HEK293 (cell line): Measurements from ENCODE around the gene AHCYL2.

ENCODE experiments used
- CTCF ChIA-PET: fragments of 350-600 bp; formaldehyde crosslinking; extraction: SDS; loops from one replicate; lab custom pipeline; 2021; ENCODE audit warnings: antibody characterized with exemption; lab: Yijun Ruan, JAX
- POLR2A ChIA-PET: fragments of 300-600 bp; formaldehyde crosslinking; extraction: SDS; loops from one replicate; lab custom pipeline; 2020; ENCODE audit warnings: antibody characterized with exemption, inconsistent platforms; lab: Yijun Ruan, JAX
- H3K27ac ChIP-seq: fragments of 200-500 bp; sonication (Bioruptor generic); 2 replicates; pipeline ENCODE4 v1.5.1; 2014; ENCODE audit warnings: low read depth, low read length, control low read depth, inconsistent platforms; ENCODE audit errors: extremely low read depth
- H3K36me3 ChIP-seq, 2 experiments: fragments of 200-500 bp in 1 of 2; sonication (Bioruptor generic) in 1 of 2; 1 replicate in 1 of 2; 2 replicates in 1 of 2; pipeline ENCODE4 v1.5.1; 2014 to 2017; ENCODE audit warnings: inconsistent platforms in 2 of 2, low read length in 2 of 2; ENCODE audit not compliant: control insufficient read depth in 2 of 2, insufficient read depth in 1 of 2
- H3K4me1 ChIP-seq: fragments of 200-500 bp; sonication (Bioruptor generic); 2 replicates; pipeline ENCODE4 v1.5.1; 2014; ENCODE audit warnings: mild to moderate bottlenecking, low read length, inconsistent platforms; ENCODE audit not compliant: control insufficient read depth, insufficient read depth
- H3K4me3 ChIP-seq: 2 replicates; pipeline ENCODE4 v1.5.1; 2011; ENCODE audit warnings: low read depth, mild to moderate bottlenecking, control low read depth, low read length, moderate library complexity
- H3K9me3 ChIP-seq: fragments of 200-500 bp; sonication (Bioruptor generic); 2 replicates; pipeline ENCODE4 v1.5.1; 2014; ENCODE audit warnings: low read depth, low read length, inconsistent platforms; ENCODE audit not compliant: control insufficient read depth, insufficient read depth
- SETDB1 ChIP-seq: IDR thresholded peaks from one replicate; pipeline ENCODE4 v1.6.1; 2017; ENCODE audit warnings: mild to moderate bottlenecking, low read length, moderate library complexity, mixed read lengths; ENCODE audit not compliant: insufficient read length
- ZBTB48 ChIP-seq: fragments of 450-650 bp; formaldehyde crosslinking; IDR thresholded peaks from 2 replicates; pipeline ENCODE4 v1.5.1; 2016; ENCODE audit warnings: missing biosample characterization, missing genetic modification characterization
- ZFP37 ChIP-seq: fragments of 450-650 bp; formaldehyde crosslinking; IDR thresholded peaks from 2 replicates; pipeline ENCODE4 v1.5.1; 2016; ENCODE audit warnings: missing biosample characterization, missing genetic modification characterization
- ZIC2 ChIP-seq: fragments of 450-650 bp; formaldehyde crosslinking; IDR thresholded peaks from 2 replicates; pipeline ENCODE4 v1.5.1; 2016; ENCODE audit warnings: missing biosample characterization, missing genetic modification characterization
- ZNF132 ChIP-seq: fragments of 450-650 bp; formaldehyde crosslinking; IDR thresholded peaks from 2 replicates; pipeline ENCODE4 v1.5.1; 2017; ENCODE audit warnings: missing biosample characterization, missing genetic modification characterization, borderline replicate concordance
- ZNF169 ChIP-seq: fragments of 450-650 bp; formaldehyde crosslinking; IDR thresholded peaks from 2 replicates; pipeline ENCODE4 v1.5.1; 2016; ENCODE audit warnings: missing biosample characterization, missing genetic modification characterization
- ZNF211 ChIP-seq: fragments of 450-650 bp; formaldehyde crosslinking; IDR thresholded peaks from 2 replicates; pipeline ENCODE4 v1.5.1; 2016; ENCODE audit warnings: low read depth, missing biosample characterization, missing genetic modification characterization
- ZNF274 ChIP-seq, 2 experiments: fragments of 200-500 bp in 1 of 2; fragments of 450-650 bp in 1 of 2; sonication (Bioruptor generic) in 1 of 2; formaldehyde crosslinking in 1 of 2; IDR thresholded peaks; 2 replicates each; pipeline versions ENCODE4 v1.5.1 to v1.6.1; 2014 to 2016; ENCODE audit warnings: borderline replicate concordance in 1 of 2, inconsistent platforms in 1 of 2, low read length in 1 of 2, missing biosample characterization in 1 of 2, missing genetic modification characterization in 1 of 2
- ZNF571 ChIP-seq: fragments of 450-650 bp; formaldehyde crosslinking; IDR thresholded peaks from 2 replicates; pipeline ENCODE4 v1.5.0; 2017; ENCODE audit warnings: missing biosample characterization, missing genetic modification characterization
- ZNF626 ChIP-seq: fragments of 450-650 bp; sonication (Bioruptor Pico); formaldehyde crosslinking; IDR thresholded peaks from 2 replicates; pipeline ENCODE4 v1.5.1; 2018; ENCODE audit warnings: missing biosample characterization, missing genetic modification characterization, inconsistent platforms
- ZNF677 ChIP-seq: fragments of 450-650 bp; IDR thresholded peaks from 2 replicates; pipeline ENCODE4 v1.5.0; 2018; ENCODE audit warnings: missing biosample characterization, mild to moderate bottlenecking, missing genetic modification characterization, moderate library complexity
- TF ChIP-seq, protein P1 (sequence below): fragments of 450-650 bp; formaldehyde crosslinking; IDR thresholded peaks from 2 replicates; pipeline ENCODE4 v1.5.1; 2016; ENCODE audit warnings: missing biosample characterization, missing genetic modification characterization
- TF ChIP-seq, protein P2 (sequence below): fragments of 450-650 bp; formaldehyde crosslinking; optimal IDR thresholded peaks from 2 replicates; pipeline ENCODE3; 2016; ENCODE audit warnings: missing biosample characterization, mild to moderate bottlenecking, missing genetic modification characterization
- TF ChIP-seq, protein P3 (sequence below): fragments of 450-650 bp; formaldehyde crosslinking; IDR thresholded peaks from 2 replicates; pipeline ENCODE4 v1.5.1; 2016; ENCODE audit warnings: missing biosample characterization, missing genetic modification characterization
- TF ChIP-seq, protein P4 (sequence below): fragments of 450-650 bp; formaldehyde crosslinking; IDR thresholded peaks from 2 replicates; pipeline ENCODE4 v1.5.1; 2017; ENCODE audit warnings: missing biosample characterization, missing genetic modification characterization
- TF ChIP-seq, protein P5 (sequence below): fragments of 450-650 bp; formaldehyde crosslinking; IDR thresholded peaks from 2 replicates; pipeline ENCODE4 v1.5.1; 2016; ENCODE audit warnings: missing biosample characterization, missing genetic modification characterization

AHCYL2 gene

DNA sequence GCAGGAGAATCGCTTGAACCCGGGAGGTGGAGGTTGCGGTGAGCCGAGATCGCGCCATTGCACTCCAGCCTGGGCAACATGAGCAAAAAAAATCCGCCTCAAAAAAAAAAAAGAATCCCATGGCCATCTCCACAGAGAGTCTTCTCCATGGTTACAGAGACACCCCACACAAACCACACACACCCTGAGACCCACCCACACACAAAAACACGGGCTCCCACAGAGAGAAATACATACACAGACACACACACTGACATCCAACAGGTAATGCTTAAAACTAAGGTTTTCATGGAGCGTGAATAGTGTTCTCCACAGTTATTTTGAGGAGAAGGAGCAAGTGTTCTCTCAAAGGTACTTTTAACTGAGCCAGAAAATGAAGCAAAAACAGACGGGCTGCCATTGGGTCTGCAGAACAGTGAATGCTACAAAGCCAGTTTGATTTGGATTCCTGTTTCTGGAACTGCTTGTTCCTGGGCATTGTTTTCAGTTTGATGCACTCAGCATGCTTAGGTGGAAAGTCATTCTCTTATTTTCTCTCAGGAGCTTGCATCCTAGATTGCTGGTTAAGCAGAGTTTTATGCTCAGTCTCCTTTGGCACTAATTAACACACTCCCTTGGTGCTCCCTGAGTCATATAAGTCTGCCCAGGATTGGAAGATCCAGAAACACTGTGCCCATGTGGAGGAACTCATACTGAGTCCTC, 15.4 kb downstream of the AHCYL2 start (continued):
- TF ChIP-seq, protein P1, sequence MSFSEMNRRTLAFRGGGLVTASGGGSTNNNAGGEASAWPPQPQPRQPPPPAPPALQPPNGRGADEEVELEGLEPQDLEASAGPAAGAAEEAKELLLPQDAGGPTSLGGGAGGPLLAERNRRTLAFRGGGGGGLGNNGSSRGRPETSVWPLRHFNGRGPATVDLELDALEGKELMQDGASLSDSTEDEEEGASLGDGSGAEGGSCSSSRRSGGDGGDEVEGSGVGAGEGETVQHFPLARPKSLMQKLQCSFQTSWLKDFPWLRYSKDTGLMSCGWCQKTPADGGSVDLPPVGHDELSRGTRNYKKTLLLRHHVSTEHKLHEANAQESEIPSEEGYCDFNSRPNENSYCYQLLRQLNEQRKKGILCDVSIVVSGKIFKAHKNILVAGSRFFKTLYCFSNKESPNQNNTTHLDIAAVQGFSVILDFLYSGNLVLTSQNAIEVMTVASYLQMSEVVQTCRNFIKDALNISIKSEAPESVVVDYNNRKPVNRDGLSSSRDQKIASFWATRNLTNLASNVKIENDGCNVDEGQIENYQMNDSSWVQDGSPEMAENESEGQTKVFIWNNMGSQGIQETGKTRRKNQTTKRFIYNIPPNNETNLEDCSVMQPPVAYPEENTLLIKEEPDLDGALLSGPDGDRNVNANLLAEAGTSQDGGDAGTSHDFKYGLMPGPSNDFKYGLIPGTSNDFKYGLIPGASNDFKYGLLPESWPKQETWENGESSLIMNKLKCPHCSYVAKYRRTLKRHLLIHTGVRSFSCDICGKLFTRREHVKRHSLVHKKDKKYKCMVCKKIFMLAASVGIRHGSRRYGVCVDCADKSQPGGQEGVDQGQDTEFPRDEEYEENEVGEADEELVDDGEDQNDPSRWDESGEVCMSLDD (tag by site-specific recombination), result no peak
- TF ChIP-seq, protein P2, sequence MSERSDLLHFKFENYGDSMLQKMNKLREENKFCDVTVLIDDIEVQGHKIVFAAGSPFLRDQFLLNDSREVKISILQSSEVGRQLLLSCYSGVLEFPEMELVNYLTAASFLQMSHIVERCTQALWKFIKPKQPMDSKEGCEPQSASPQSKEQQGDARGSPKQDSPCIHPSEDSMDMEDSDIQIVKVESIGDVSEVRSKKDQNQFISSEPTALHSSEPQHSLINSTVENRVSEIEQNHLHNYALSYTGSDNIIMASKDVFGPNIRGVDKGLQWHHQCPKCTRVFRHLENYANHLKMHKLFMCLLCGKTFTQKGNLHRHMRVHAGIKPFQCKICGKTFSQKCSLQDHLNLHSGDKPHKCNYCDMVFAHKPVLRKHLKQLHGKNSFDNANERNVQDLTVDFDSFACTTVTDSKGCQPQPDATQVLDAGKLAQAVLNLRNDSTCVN (tag by site-specific recombination), result no peak
- TF ChIP-seq, protein P3, sequence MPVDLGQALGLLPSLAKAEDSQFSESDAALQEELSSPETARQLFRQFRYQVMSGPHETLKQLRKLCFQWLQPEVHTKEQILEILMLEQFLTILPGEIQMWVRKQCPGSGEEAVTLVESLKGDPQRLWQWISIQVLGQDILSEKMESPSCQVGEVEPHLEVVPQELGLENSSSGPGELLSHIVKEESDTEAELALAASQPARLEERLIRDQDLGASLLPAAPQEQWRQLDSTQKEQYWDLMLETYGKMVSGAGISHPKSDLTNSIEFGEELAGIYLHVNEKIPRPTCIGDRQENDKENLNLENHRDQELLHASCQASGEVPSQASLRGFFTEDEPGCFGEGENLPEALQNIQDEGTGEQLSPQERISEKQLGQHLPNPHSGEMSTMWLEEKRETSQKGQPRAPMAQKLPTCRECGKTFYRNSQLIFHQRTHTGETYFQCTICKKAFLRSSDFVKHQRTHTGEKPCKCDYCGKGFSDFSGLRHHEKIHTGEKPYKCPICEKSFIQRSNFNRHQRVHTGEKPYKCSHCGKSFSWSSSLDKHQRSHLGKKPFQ (tag by site-specific recombination), result no peak
- TF ChIP-seq ZNF169 (no peak), ZNF274 (IDR thresholded peaks at IDR 0.05; ENCODE audit: low read length) (no peak), ZNF274 (tag by site-specific recombination; IDR thresholded peaks at IDR 0.05; ENCODE audit: borderline replicate concordance) (no peak), ZIC2 (tag by site-specific recombination) (0 out of 2 replicates have a peak, but pooled peaks have one; percentile 25), ZFP37 (tag by site-specific recombination) (no peak)

DNA sequence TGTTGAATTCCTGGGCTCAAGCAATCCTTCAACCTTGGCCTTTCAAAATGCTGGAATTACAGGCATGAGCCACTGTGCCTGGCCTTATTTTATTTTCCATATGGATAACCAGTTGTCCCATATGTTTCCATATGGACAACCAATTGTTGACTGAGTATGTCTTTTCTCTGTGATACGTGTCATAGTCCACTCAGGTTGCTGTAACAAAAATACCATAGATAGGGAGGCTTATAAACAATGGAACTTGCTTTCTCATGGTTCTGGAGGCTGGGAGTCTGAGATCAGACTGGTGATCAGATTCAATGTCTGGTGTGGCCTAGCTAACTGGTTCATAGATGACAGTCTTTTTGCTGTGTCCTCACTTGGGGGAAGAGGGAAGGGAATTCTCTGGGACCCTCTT, 19.4 kb downstream of the AHCYL2 start:
- H3K4me3 ChIP-seq, result no peak overlapping the region
- POLR2A ChIA-PET, result no interaction called here
- no peak for TF ChIP-seq ZNF626 (tag by site-specific recombination)
- TF ChIP-seq, protein P4, sequence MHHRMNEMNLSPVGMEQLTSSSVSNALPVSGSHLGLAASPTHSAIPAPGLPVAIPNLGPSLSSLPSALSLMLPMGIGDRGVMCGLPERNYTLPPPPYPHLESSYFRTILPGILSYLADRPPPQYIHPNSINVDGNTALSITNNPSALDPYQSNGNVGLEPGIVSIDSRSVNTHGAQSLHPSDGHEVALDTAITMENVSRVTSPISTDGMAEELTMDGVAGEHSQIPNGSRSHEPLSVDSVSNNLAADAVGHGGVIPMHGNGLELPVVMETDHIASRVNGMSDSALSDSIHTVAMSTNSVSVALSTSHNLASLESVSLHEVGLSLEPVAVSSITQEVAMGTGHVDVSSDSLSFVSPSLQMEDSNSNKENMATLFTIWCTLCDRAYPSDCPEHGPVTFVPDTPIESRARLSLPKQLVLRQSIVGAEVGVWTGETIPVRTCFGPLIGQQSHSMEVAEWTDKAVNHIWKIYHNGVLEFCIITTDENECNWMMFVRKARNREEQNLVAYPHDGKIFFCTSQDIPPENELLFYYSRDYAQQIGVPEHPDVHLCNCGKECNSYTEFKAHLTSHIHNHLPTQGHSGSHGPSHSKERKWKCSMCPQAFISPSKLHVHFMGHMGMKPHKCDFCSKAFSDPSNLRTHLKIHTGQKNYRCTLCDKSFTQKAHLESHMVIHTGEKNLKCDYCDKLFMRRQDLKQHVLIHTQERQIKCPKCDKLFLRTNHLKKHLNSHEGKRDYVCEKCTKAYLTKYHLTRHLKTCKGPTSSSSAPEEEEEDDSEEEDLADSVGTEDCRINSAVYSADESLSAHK (tag by site-specific recombination), result no peak
- TF ChIP-seq SETDB1, result no peak
- no peak for TF ChIP-seq ZNF132 (tag by site-specific recombination)
- TF ChIP-seq, protein P5, sequence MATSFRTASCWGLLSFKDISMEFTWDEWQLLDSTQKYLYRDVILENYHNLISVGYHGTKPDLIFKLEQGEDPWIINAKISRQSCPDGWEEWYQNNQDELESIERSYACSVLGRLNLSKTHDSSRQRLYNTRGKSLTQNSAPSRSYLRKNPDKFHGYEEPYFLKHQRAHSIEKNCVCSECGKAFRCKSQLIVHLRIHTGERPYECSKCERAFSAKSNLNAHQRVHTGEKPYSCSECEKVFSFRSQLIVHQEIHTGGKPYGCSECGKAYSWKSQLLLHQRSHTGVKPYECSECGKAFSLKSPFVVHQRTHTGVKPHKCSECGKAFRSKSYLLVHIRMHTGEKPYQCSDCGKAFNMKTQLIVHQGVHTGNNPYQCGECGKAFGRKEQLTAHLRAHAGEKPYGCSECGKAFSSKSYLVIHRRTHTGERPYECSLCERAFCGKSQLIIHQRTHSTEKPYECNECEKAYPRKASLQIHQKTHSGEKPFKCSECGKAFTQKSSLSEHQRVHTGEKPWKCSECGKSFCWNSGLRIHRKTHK, result no peak
- TF ChIP-seq ZNF571 (tag by site-specific recombination), result no peak
- TF ChIP-seq ZNF677, result no peak
- TF ChIP-seq ZBTB48 (tag by site-specific recombination), result no peak
- no peak for TF ChIP-seq ZNF211
- no peaks in the 10 kb centered on the region for H3K4me1 ChIP-seq
- H3K36me3 ChIP-seq, result no peaks in the 10 kb centered on the region
- H3K9me3 ChIP-seq, result no peaks in the 10 kb centered on the region
- CTCF ChIA-PET, result no interaction called here
- no peak overlapping the region for H3K27ac ChIP-seq
